Natural killer cell (primary cell): ENCODE measurements around the gene TBC1D9B. TPM values are rescaled to one million over a fixed set of nuclear protein-coding genes. Genes with fewer than 3 reads are reported as not detected.
"Not testable (repeated sequence)": the region's sequence is repeated elsewhere in the genome, so short reads cannot be mapped to it uniquely, and the experiment has no call there.

Experiments
- ATAC-seq, 3 donors: fragments of 150-1000 bp in 2 of 3; fragments of 200-7000 bp in 1 of 3; cut with Tn5 transposase; 1 replicate in 1 of 3; 2 replicates in 2 of 3; pipeline ENCODE4 v1.10.0; 2021; ENCODE audit warnings: mild to moderate bottlenecking in 2 of 3, moderate library complexity in 2 of 3
- DNase-seq, 2 donors: peaks; one replicate each; pipeline versions ENCODE4 v3.0.0 to v3.0.0-alpha.2; 2013 to 2021; ENCODE audit warnings: mixed read lengths in 1 of 2
- H3K27ac ChIP-seq: one replicate; pipeline ENCODE4 v1.5.1; 2013; ENCODE audit warnings: mild to moderate bottlenecking, low read length
- H3K27me3 ChIP-seq: one replicate; pipeline ENCODE4 v1.6.1; 2013; ENCODE audit warnings: low read length; ENCODE audit not compliant: control insufficient read depth, insufficient read depth
- H3K36me3 ChIP-seq: one replicate; pipeline ENCODE4 v1.6.1; 2013; ENCODE audit warnings: low read length; ENCODE audit not compliant: control insufficient read depth, insufficient read depth
- H3K4me1 ChIP-seq: one replicate; pipeline ENCODE4 v1.6.1; 2013; ENCODE audit warnings: low read length; ENCODE audit not compliant: control insufficient read depth, insufficient read depth
- H3K4me3 ChIP-seq: one replicate; pipeline ENCODE4 v1.5.1; 2013; ENCODE audit warnings: low read length
- H3K9me3 ChIP-seq: one replicate; pipeline ENCODE4 v1.6.1; 2013; ENCODE audit warnings: low read length; ENCODE audit not compliant: control insufficient read depth, insufficient read depth
- H3K27ac Mint-ChIP-seq, 2 donors: one replicate each; pipeline ENCODE4 v1.8.0; 2022; ENCODE audit warnings: mild to moderate bottlenecking in 2 of 2, mixed read lengths in 2 of 2, moderate library complexity in 1 of 2
- H3K27me3 Mint-ChIP-seq, 2 donors: one replicate each; pipeline ENCODE4 v1.8.0; 2022; ENCODE audit warnings: low read depth in 2 of 2, mixed read lengths in 2 of 2
- H3K36me3 Mint-ChIP-seq: one replicate; pipeline ENCODE4 v1.8.0; 2022; ENCODE audit warnings: mixed read lengths
- H3K4me1 Mint-ChIP-seq, 2 donors: one replicate each; pipeline ENCODE4 v1.8.0; 2022; ENCODE audit warnings: mixed read lengths in 2 of 2
- H3K4me3 Mint-ChIP-seq: one replicate; pipeline ENCODE4 v1.8.0; 2022; ENCODE audit warnings: mild to moderate bottlenecking, moderate library complexity, mixed read lengths
- H3K9me3 Mint-ChIP-seq, 2 donors: one replicate each; pipeline ENCODE4 v1.8.0; 2022; ENCODE audit warnings: mixed read lengths in 2 of 2
- CTCF ChIP-seq: fragments of 200-600 bp; IDR thresholded peaks from one replicate; pipeline ENCODE4 v1.8.0; 2022; ENCODE audit warnings: antibody characterized with exemption
- WGBS: methylation state at CpG from one replicate; pipeline ENCODE4 v1.1.7; 2013; ENCODE audit warnings: missing lambda C conversion rate; ENCODE audit not compliant: insufficient coverage; 5-methylcytosine and 5-hydroxymethylcytosine counted together
- intact Hi-C: fragments of 100-400 bp; cut with micrococcal nuclease; formaldehyde crosslinking; loops from one replicate; pipeline ENCODE4 v1.14.2; 2022
- total RNA-seq, 4 donors: library from RNA; stranded (reverse); fragments of 120-200 nt in 1 of 4; gene quantifications; one replicate each; pipeline versions ENCODE4 v1.2.3 to v1.2.4, GENCODE V29; 2013 to 2022

Gene TBC1D9B
- total RNA-seq, 3 donors from 2014 or later (not counting 1 experiment from before 2014, with no cell fraction given): 102 to 115 (median 113) TPM

GRCh38 chr5:179837076-179838011 lies 70.4 kb downstream of the TBC1D9B start:
- WGBS: 85% methylated on average over 15 of the region's 15 CpGs
- Histone ChIP-seq H3K4me3 (no peak overlapping the region), H3K4me1 (peaks cover 20% of the 10 kb centered on the region), H3K27me3 (no peaks in the 10 kb centered on the region), H3K36me3 (peaks cover 55% of the 10 kb centered on the region), H3K27ac (peak overlapping the region; percentile 70), H3K9me3 (no peaks in the 10 kb centered on the region)
- Mint-ChIP-seq H3K9me3 (no peaks in the 10 kb centered on the region), H3K4me1 (peaks cover 28 to 31% of the 10 kb centered on the region in 2 donors), H3K27me3 (no peaks in the 10 kb centered on the region), H3K27ac (peak overlapping the region; percentile 91 to 94), H3K4me3 (peak overlapping the region; percentile 73), H3K36me3 (peaks cover 16% of the 10 kb centered on the region)
- peak in 1 of 3 donors; percentile 2 for ATAC-seq
- TF ChIP-seq CTCF: no peak
- intact Hi-C loops: loop anchor here (2.0 kb wide), 1 partner anchor 21 kb away; the partner anchor contains the start of gene MRNIP
- DNase-seq: no peak

GRCh38 chr5:179836225-179837019 lies 71.3 kb downstream of the TBC1D9B start:
- Mint-ChIP-seq H3K4me3 (peak overlapping the region; percentile 73), H3K4me1 (peaks cover 28 to 31% of the 10 kb centered on the region in 2 donors), H3K9me3 (no peaks in the 10 kb centered on the region), H3K27ac (peak overlapping the region; percentile 91 to 94), H3K36me3 (peaks cover 16% of the 10 kb centered on the region), H3K27me3 (no peaks in the 10 kb centered on the region)
- Histone ChIP-seq H3K4me3 (no peak overlapping the region), H3K9me3 (no peaks in the 10 kb centered on the region), H3K36me3 (peaks cover 59% of the 10 kb centered on the region), H3K4me1 (peaks cover 20% of the 10 kb centered on the region), H3K27me3 (no peaks in the 10 kb centered on the region), H3K27ac (peak overlapping the region; percentile 70)
- intact Hi-C loops: loop anchor here (1.0 to 2.0 kb wide), 2 partner anchors 15 to 22 kb away; partner anchors contain the start of gene MRNIP
- 80% methylated on average over 19 of the region's 19 CpGs for WGBS
- peak; percentile 67 to 93 (median 90) for ATAC-seq
- TF ChIP-seq CTCF: no peak
- DNase-seq: peak; percentile 51 to 80

- ATAC-seq, H3K27ac ChIP-seq, H3K9me3 Mint-ChIP-seq, DNase-seq, H3K9me3 ChIP-seq, intact Hi-C loops, H3K27me3 Mint-ChIP-seq, H3K4me3 ChIP-seq, H3K27me3 ChIP-seq, H3K4me3 Mint-ChIP-seq: not testable (repeated sequence)
- Mint-ChIP-seq H3K27ac (peak overlapping the region; percentile 91 to 94), H3K4me1 (peaks cover 28 to 31% of the 10 kb centered on the region in 2 donors), H3K36me3 (peaks cover 19% of the 10 kb centered on the region)
- peaks cover 63% of the 10 kb centered on the region for H3K36me3 ChIP-seq
- H3K4me1 ChIP-seq: peaks cover 20% of the 10 kb centered on the region
- over 99% methylated on average over 14 of the region's 28 CpGs for WGBS
Measured at GRCh38 chr5:179834871-179835270, 72.8 kb downstream of the TBC1D9B start.

DNA sequence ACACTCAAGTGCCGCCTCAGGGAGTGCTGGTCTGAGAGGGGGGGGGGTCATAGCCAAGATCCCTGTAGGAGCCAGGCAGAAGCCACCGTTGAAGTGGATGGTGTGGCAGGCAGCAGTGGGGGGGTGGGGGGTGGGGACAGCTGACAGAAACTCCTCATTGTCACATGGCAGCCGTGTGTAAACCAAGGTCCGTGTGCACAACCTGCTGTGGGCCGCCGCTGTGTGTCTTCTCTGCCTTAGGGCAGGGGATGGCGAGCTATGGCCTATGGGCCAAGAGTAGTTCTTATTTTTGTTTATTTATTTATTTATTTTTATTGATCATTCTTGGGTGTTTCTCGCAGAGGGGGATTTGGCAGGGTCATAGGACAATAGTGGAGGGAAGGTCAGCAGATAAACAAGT lies 73.6 kb downstream of the TBC1D9B start:
- WGBS: 100% methylated on average over 3 of the region's 8 CpGs
- peaks cover 25% of the 10 kb centered on the region for H3K36me3 Mint-ChIP-seq
- no peak overlapping the region for H3K4me3 Mint-ChIP-seq
- H3K27me3 Mint-ChIP-seq: no peaks in the 10 kb centered on the region
- no peaks in the 10 kb centered on the region for H3K9me3 ChIP-seq
- intact Hi-C loops: no loop called here
- no peak for DNase-seq
- peak overlapping the region; percentile 67 to 81 for H3K27ac Mint-ChIP-seq
- H3K4me1 Mint-ChIP-seq: peaks cover 30 to 31% of the 10 kb centered on the region in 2 donors
- H3K4me3 ChIP-seq: no peak overlapping the region
- ATAC-seq: no peak
- no peaks in the 10 kb centered on the region for H3K9me3 Mint-ChIP-seq
- H3K27me3 ChIP-seq: no peaks in the 10 kb centered on the region
- peaks cover 69% of the 10 kb centered on the region for H3K36me3 ChIP-seq
- no peak for TF ChIP-seq CTCF
- H3K4me1 ChIP-seq: peaks cover 20% of the 10 kb centered on the region
- no peak overlapping the region for H3K27ac ChIP-seq
